Right ventricle myocardium superior (tissue), 1 donor: ENCODE data around the gene RTTN. TPM values are rescaled to one million over a fixed set of nuclear protein-coding genes. Genes with fewer than 3 reads are reported as not detected.

Experiments used
- ATAC-seq: fragments of 200-7000 bp; cut with Tn5 transposase; one replicate; pipeline ENCODE4 v1.9.1; 2020; ENCODE audit warnings: mild to moderate bottlenecking; ENCODE audit not compliant: poor library complexity
- DNase-seq: peaks from one replicate; pipeline ENCODE4 v3.0.0-alpha.2; 2020
- intact Hi-C: fragments of 100-400 bp; cut with DNase I; formaldehyde crosslinking; loops from one replicate; pipeline ENCODE4 v1.11.2; 2022
- total RNA-seq: library from RNA; stranded (reverse); fragmentation: NEBNext Ultra II Directional; extraction: Animal tissue kit (Norgen Biotek cat#: 25700); gene quantifications from one replicate; pipeline ENCODE4 v1.2.1, GENCODE V29; 2021
- donor health status: DM: no; HTN: yes; CAD: no; lungs with severe emphysema.

RTTN gene
- total RNA-seq, 1 donor from 2014 or later: 11.1 TPM

DNA sequence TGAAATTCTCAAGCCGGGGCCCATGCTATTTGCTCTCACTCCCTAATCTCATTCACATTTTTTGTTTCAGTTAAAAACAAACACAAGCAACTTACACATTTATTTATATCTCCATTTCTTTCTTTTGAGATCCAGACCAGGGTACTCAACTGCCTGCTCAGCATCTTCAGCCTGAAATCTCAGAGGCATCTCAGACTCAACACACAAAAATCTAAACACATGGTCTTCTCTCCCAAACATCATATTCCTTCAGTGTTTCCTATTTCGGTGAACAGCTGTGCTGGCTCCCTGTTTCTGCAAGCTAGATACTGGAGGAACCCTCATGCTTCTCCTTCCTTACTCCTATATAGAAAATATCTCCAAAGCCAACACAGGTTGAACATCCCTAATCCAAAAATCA lies 11.3 kb upstream of the RTTN start:
- no peak for DNase-seq
- ATAC-seq: no peak
- intact Hi-C loops: no loop called here

GRCh38 chr18:70207181-70207580 lies 1.7 kb upstream of the RTTN start:
- intact Hi-C loops: loop anchor here (5.0 kb wide), 1 partner anchor 80 kb away; the partner anchor contains the start of gene SOCS6
- DNase-seq (no peak), ATAC-seq (no peak)

- intact Hi-C loops: no loop called here
- ATAC-seq (no peak), DNase-seq (no peak)
These were observed 5.2 kb downstream of the RTTN start for GRCh38 chr18:70200286-70200685.

DNA sequence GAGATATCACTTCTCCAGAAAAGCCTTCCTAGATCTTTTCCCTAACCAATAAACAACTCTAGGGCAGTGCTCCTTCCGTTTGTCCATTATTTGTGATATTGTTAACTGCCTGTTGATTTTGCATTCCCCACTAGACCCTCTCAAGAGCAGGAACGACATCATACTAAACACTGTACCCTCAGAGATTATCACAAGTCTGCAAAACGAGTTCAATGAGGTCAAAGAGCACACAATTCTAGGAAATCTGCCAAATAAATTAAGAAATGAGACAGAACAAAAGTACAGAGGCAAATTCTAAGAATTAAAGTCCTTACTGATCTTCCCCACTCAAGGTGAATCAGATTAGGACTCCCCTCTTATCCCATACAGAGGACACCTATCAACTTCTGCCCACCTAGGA lies 7.6 kb downstream of the RTTN start:
- ATAC-seq (no peak), DNase-seq (no peak)
- intact Hi-C loops: loop anchor here (5.0 kb wide), 1 partner anchor 234 kb away; no protein-coding TSS in a partner anchor

GRCh38 chr18:70197026-70197425 lies 8.5 kb downstream of the RTTN start:
- intact Hi-C loops: loop anchor here (5.0 kb wide), 1 partner anchor 235 kb away; no protein-coding TSS in a partner anchor
- no peak for ATAC-seq
- no peak for DNase-seq

DNA sequence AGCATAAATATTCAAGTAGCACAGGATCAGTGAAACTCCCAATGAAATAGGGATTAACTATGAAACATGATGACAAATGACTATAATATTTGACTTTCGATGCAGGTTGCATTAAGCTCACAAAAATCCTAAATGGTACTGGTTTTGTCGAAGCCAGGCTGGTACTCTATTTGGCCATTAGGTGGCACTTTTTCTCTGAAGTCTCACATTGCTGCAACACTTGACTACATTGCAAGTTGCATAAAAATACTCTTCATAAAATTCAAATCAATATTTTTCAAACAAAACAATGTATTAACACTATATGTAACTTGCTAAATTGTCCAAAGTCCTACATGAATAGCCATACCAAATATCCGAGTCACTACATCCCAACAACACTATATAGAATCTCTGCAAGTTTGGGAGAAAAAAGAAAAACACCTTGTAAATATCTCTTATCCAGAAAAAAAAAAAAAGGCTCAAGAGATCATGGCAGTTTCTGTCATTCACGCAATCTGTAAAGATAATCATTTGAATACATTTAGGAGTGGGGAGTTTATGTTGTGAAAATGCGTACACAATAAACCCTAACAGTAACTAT lies 9.5 kb downstream of the RTTN start:
- intact Hi-C loops: loop anchor here (5.0 kb wide), 1 partner anchor 236 kb away; no protein-coding TSS in a partner anchor
- peak; percentile 94 for ATAC-seq
- no peak for DNase-seq

GRCh38 chr18:70195014-70195614 lies 10.4 kb downstream of the RTTN start:
- intact Hi-C loops: loop anchor here (5.0 kb wide), 1 partner anchor 237 kb away; no protein-coding TSS in a partner anchor
- ATAC-seq: peak; percentile 90
- no peak for DNase-seq

DNA sequence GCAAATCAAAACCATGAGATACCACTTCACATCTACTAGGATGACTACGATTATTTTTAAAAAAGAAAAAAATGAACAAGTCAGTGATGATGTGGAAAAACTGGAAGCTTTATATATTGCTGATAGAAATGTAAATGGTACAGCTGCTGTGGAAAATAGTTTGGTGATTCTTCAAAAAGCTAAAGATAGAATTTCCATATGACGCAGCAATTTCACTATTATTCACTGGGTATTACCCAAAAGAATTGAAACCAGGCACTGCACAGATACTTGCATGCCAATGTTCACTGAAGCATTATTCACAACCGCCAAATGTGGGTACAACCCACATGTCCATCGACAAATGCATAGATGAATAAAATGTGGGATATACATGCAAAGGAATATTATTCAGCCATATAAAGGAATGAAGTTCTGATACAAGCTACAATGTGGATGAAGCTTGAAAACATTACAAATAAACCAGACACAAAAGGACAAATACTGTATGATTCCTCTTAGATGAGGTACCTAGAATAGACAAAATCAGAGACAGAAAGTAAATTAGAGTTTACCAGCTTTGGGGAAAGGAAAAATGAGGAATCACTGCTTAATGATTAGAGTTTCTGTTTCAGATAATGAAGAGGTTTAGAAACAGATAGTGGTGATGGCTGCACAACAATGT lies 11.1 kb downstream of the RTTN start:
- intact Hi-C loops: no loop called here

GRCh38 chr18:70190529-70190928 lies 15.0 kb downstream of the RTTN start:
- intact Hi-C loops: no loop called here
- ATAC-seq (no peak), DNase-seq (no peak)

More for the DNA sequence above, 11.1 kb downstream of the RTTN start:
- ATAC-seq: no peak
- DNase-seq: no peak

- DNase-seq (no peak), ATAC-seq (no peak)
- intact Hi-C loops: no loop called here
These were observed 17.4 kb downstream of the RTTN start for GRCh38 chr18:70188113-70188512.

- DNase-seq (no peak), ATAC-seq (no peak)
- intact Hi-C loops: no loop called here
These were observed 22.0 kb downstream of the RTTN start for GRCh38 chr18:70183441-70183840.

- ATAC-seq (no peak), DNase-seq (no peak)
- intact Hi-C loops: no loop called here
These were observed 22.9 kb downstream of the RTTN start for GRCh38 chr18:70182548-70182947.

- intact Hi-C loops: no loop called here
- ATAC-seq (no peak), DNase-seq (no peak)
These were observed 23.8 kb downstream of the RTTN start for GRCh38 chr18:70181725-70182124.

- DNase-seq (no peak), ATAC-seq (no peak)
- intact Hi-C loops: no loop called here
These were observed 24.5 kb downstream of the RTTN start for GRCh38 chr18:70181015-70181414.

GRCh38 chr18:70176537-70176936 lies 28.9 kb downstream of the RTTN start:
- DNase-seq (no peak), ATAC-seq (no peak)
- intact Hi-C loops: no loop called here

- DNase-seq (no peak), ATAC-seq (no peak)
- intact Hi-C loops: no loop called here
These were observed 30.3 kb downstream of the RTTN start for GRCh38 chr18:70175216-70175615.

DNA sequence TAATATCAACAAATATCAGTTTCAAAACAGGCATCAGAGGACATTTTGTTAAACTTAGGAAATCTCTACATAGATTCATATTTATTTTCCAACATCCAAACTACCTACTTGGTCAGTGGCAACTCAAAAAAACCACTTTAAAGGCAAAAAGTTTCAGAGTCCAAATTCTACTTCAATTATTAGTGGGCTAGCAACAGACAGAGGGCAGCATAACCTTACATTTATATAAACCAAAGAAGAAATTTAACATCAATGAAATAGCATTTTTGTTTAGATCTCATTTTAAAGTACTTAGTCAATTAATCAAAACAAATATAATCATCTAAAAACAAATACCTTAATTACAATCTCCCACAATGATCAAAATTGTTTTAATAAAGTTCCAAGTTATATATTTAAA lies 33.3 kb downstream of the RTTN start:
- no peak for ATAC-seq
- DNase-seq: no peak
- intact Hi-C loops: no loop called here

DNA sequence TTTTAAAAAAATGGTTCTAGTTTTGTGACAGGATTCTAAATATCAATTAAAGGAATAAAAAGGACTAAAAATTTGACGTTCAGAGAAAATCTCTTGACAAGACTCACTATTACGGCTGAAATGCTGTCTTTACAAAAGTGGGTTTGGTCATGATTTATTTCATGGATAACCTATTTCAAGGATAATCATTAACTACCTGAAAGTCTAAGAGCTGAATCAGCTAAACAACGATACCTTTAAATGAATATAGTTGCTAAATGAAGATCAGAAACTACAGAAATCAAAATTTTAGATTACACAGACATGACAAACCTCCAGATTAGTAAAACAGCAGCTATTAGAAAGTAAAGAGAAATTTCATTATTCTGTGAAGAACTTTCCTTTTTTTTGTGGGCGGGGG lies 35.7 kb downstream of the RTTN start:
- intact Hi-C loops: no loop called here
- ATAC-seq: no peak
- DNase-seq: no peak

DNA sequence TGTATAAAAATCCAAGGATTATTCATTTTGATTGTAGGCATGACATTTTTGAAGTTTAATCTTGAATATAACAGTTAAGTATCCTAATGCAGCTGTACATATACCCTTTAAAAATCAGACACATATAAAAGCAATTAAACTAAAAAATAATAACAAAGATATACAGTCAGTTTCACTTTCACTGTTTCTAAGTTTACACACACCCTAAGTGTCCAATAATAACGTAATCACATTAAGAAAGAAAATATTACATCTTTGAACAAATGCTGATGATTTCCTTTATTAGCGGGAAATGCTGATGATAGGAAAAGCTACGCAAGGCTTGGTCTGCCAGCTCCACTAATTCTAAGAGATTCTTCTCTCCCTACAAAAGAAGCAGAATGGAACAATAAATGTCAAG lies 38.8 kb downstream of the RTTN start:
- intact Hi-C loops: no loop called here
- ATAC-seq (no peak), DNase-seq (no peak)

- DNase-seq: no peak
- no peak for ATAC-seq
- intact Hi-C loops: no loop called here
These were observed 39.6 kb downstream of the RTTN start for GRCh38 chr18:70165936-70166335.
